SK-N-SH (cell line): Measurements from ENCODE around the gene ALOX5AP.

Source experiments
- EP300 ChIP-seq, 2 experiments: IDR thresholded peaks; 2 replicates each; pipeline versions ENCODE4 v1.4.0 to v1.6.1; 2012; ENCODE audit warnings: borderline replicate concordance in 1 of 2, low read depth in 1 of 2, low read length in 1 of 2
- FOXJ3 ChIP-seq: sonication (generic); formaldehyde crosslinking; IDR thresholded peaks from 2 replicates; pipeline ENCODE4 v1.5.1; 2020; ENCODE audit warnings: mild to moderate bottlenecking, missing genetic modification reagents
- TF ChIP-seq, protein P1 (sequence below): IDR thresholded peaks from 2 replicates; pipeline ENCODE4 v1.4.0; 2012; ENCODE audit warnings: low read depth

DNA sequence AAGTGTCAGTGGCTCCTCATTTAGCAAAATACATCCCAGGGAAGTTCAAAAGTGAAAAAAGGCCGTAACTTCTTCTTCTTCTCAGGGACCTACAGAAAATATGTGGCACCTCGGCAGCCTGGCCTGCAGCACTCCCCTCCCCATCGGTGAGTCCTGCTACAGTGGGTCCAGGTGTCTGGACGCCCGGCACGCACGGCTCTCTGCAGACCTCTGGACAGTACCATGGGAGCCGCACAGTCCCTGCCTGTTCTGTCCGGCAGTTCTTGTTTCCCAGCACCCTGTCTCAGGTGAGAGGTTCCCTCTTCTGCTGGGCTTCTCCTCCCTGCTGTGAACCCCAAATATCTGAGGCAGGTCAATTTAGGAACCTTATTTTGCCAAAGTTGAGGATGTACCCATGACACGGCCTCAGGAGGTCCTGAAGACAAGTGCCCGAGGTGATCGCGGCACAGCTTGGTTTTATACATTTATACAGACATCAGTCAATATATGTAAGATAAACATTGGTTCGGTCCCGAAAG lies 36.8 kb upstream of the ALOX5AP start:
- TF ChIP-seq, protein P1, sequence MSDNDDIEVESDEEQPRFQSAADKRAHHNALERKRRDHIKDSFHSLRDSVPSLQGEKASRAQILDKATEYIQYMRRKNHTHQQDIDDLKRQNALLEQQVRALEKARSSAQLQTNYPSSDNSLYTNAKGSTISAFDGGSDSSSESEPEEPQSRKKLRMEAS = no peak
- TF ChIP-seq FOXJ3 (CRISPR knock-in tag) = no peak
- TF ChIP-seq EP300 (IDR thresholded peaks at IDR 0.05; ENCODE audit: borderline replicate concordance in 1 of 2, low read depth in 1 of 2, low read length in 1 of 2) = no peak
